GDM1 (cell line): ENCODE results near the gene ZNF25.
"Not testable (repeated sequence)": the region's sequence is repeated elsewhere in the genome, so short reads cannot be mapped to it uniquely, and the experiment has no call there.

Experiments used
- DNase-seq: peaks from one replicate; lab custom pipeline; 2025; lab: John Stamatoyannopoulos, UW

ZNF25 gene

GRCh38 chr10:37976091-37976879, at the start of gene ZNF25:
Gene ZNF25, minus strand, starts transcription at chr10:37976647. Its CDS starts 4,925 bp downstream, at chr10:37971722.
- DNase-seq: peak; percentile 98

- DNase-seq: peak; percentile 3
Measured at GRCh38 chr10:38025283-38025682, 48.8 kb upstream of the ZNF25 start.

- DNase-seq: not testable (repeated sequence)
Measured at GRCh38 chr10:38019124-38019523, 42.7 kb upstream of the ZNF25 start.

GRCh38 chr10:38016354-38016753, 39.9 kb upstream of the ZNF25 start:
- DNase-seq: no peak

- DNase-seq: peak; percentile 92
Measured at GRCh38 chr10:38010119-38010903, 33.9 kb upstream of the ZNF25 start, which contains the start of gene ZNF33A. Gene ZNF33A, plus strand, starts transcription at chr10:38010675. Its CDS starts 1,667 bp downstream, at chr10:38012342.

GRCh38 chr10:38007991-38008390, 31.5 kb upstream of the ZNF25 start:
- DNase-seq: no peak

GRCh38 chr10:38007551-38007950, 31.1 kb upstream of the ZNF25 start:
- DNase-seq: no peak

- no peak for DNase-seq
Measured at GRCh38 chr10:38003588-38003987, 27.1 kb upstream of the ZNF25 start.

GRCh38 chr10:38003026-38003425, 26.6 kb upstream of the ZNF25 start:
- no peak for DNase-seq

GRCh38 chr10:38000474-38000873, 24.0 kb upstream of the ZNF25 start:
- DNase-seq: not testable (repeated sequence)

GRCh38 chr10:37998920-37999319, 22.5 kb upstream of the ZNF25 start:
- not testable (repeated sequence) for DNase-seq

GRCh38 chr10:37992083-37992482, 15.6 kb upstream of the ZNF25 start:
- no peak for DNase-seq

GRCh38 chr10:37991655-37992054, 15.2 kb upstream of the ZNF25 start:
- no peak for DNase-seq

GRCh38 chr10:37976880-37977203, 395 bp upstream of the ZNF25 start:
- no peak for DNase-seq

- peak; percentile 30 for DNase-seq
Measured at GRCh38 chr10:37975401-37975991, 951 bp downstream of the ZNF25 start.

GRCh38 chr10:37972396-37972795, 4.1 kb downstream of the ZNF25 start:
- no peak for DNase-seq

GRCh38 chr10:37965006-37965405, 11.4 kb downstream of the ZNF25 start:
- DNase-seq: no peak

GRCh38 chr10:37960591-37961137, 15.8 kb downstream of the ZNF25 start:
- DNase-seq: no peak

- DNase-seq: no peak
Measured at GRCh38 chr10:37957841-37958240, 18.6 kb downstream of the ZNF25 start.

GRCh38 chr10:37952926-37953325, 23.5 kb downstream of the ZNF25 start:
- DNase-seq: no peak

- DNase-seq: no peak
Measured at GRCh38 chr10:37952043-37952755, 24.2 kb downstream of the ZNF25 start.

GRCh38 chr10:37948210-37948609, 28.2 kb downstream of the ZNF25 start:
- no peak for DNase-seq
